Effector memory CD4-positive, alpha-beta T cell (primary cell): ENCODE data around the gene NLGN3.
A peak's percentile ranks its signal among the peaks of the same experiment; 100 is the strongest.

ENCODE experiments used
- DNase-seq, 3 donors: peaks; one replicate each; pipeline ENCODE4 v3.0.0-alpha.2; 2020
- H3K27ac ChIP-seq: 2 replicates; pipeline ENCODE4 v1.7.0; 2013; ENCODE audit warnings: mild to moderate bottlenecking, low read length, moderate library complexity; ENCODE audit not compliant: insufficient read depth, poor library complexity, severe bottlenecking
- H3K27me3 ChIP-seq: replicated peaks from 2 replicates; pipeline ENCODE4 v1.7.0; 2013; ENCODE audit warnings: mild to moderate bottlenecking, low read length; ENCODE audit not compliant: insufficient read depth, control insufficient read depth, poor library complexity, severe bottlenecking
- H3K36me3 ChIP-seq: 2 replicates; pipeline ENCODE4 v1.7.0; 2013; ENCODE audit warnings: mild to moderate bottlenecking, low read length, moderate library complexity; ENCODE audit not compliant: control insufficient read depth, insufficient read depth
- H3K4me1 ChIP-seq: 2 replicates; pipeline ENCODE4 v1.7.0; 2013; ENCODE audit warnings: low read length, mild to moderate bottlenecking; ENCODE audit not compliant: control insufficient read depth, insufficient read depth, poor library complexity, severe bottlenecking
- H3K4me3 ChIP-seq: 2 replicates; pipeline ENCODE4 v1.7.0; 2013; ENCODE audit warnings: low read length, low read depth, mild to moderate bottlenecking; ENCODE audit not compliant: insufficient read depth, poor library complexity, severe bottlenecking
- H3K9me3 ChIP-seq: 2 replicates; pipeline ENCODE4 v1.7.0; 2013; ENCODE audit warnings: mild to moderate bottlenecking, low read length, moderate library complexity; ENCODE audit not compliant: control insufficient read depth

Gene NLGN3

GRCh38 chrX:71198066-71198465, 53.4 kb downstream of the NLGN3 start:
- Histone ChIP-seq H3K36me3 (no peaks in the 10 kb centered on the region), H3K9me3 (no peaks in the 10 kb centered on the region), H3K27me3 (peaks cover 3% of the 10 kb centered on the region), H3K4me3 (peak overlapping the region; percentile 28), H3K4me1 (peaks cover 4% of the 10 kb centered on the region), H3K27ac (peak overlapping the region; percentile 19)
- DNase-seq = no peak

- H3K9me3 ChIP-seq = no peaks in the 10 kb centered on the region
- H3K27me3 ChIP-seq = peaks cover 3% of the 10 kb centered on the region
- DNase-seq = no peak
- H3K27ac ChIP-seq = no peak overlapping the region
- H3K4me3 ChIP-seq = no peak overlapping the region
- H3K4me1 ChIP-seq = peaks cover 4% of the 10 kb centered on the region
- no peaks in the 10 kb centered on the region for H3K36me3 ChIP-seq
Observed at GRCh38 chrX:71199252-71200008, 54.8 kb downstream of the NLGN3 start.

GRCh38 chrX:71210816-71211215, 66.2 kb downstream of the NLGN3 start:
- no peak for DNase-seq
- no peaks in the 10 kb centered on the region for H3K4me1 ChIP-seq
- no peak overlapping the region for H3K4me3 ChIP-seq
- no peaks in the 10 kb centered on the region for H3K9me3 ChIP-seq
- H3K27me3 ChIP-seq = no peaks in the 10 kb centered on the region
- no peak overlapping the region for H3K27ac ChIP-seq
- H3K36me3 ChIP-seq = no peaks in the 10 kb centered on the region

- no peak overlapping the region for H3K4me3 ChIP-seq
- no peaks in the 10 kb centered on the region for H3K9me3 ChIP-seq
- no peak for DNase-seq
- no peak overlapping the region for H3K27ac ChIP-seq
- no peaks in the 10 kb centered on the region for H3K4me1 ChIP-seq
- no peaks in the 10 kb centered on the region for H3K36me3 ChIP-seq
- H3K27me3 ChIP-seq = no peaks in the 10 kb centered on the region
Observed at GRCh38 chrX:71212536-71212935, 67.9 kb downstream of the NLGN3 start.

GRCh38 chrX:71214152-71214551, 69.5 kb downstream of the NLGN3 start:
- Histone ChIP-seq H3K27ac (no peak overlapping the region), H3K9me3 (no peaks in the 10 kb centered on the region), H3K36me3 (no peaks in the 10 kb centered on the region), H3K4me3 (no peak overlapping the region), H3K4me1 (no peaks in the 10 kb centered on the region), H3K27me3 (no peaks in the 10 kb centered on the region)
- DNase-seq = no peak

- no peak overlapping the region for H3K27ac ChIP-seq
- H3K4me3 ChIP-seq = no peak overlapping the region
- no peaks in the 10 kb centered on the region for H3K27me3 ChIP-seq
- no peaks in the 10 kb centered on the region for H3K36me3 ChIP-seq
- no peaks in the 10 kb centered on the region for H3K9me3 ChIP-seq
- H3K4me1 ChIP-seq = no peaks in the 10 kb centered on the region
- DNase-seq = no peak
Observed at GRCh38 chrX:71214604-71215337, 70.1 kb downstream of the NLGN3 start.

- Histone ChIP-seq H3K27ac (no peak overlapping the region), H3K9me3 (no peaks in the 10 kb centered on the region), H3K4me3 (no peak overlapping the region), H3K36me3 (no peaks in the 10 kb centered on the region), H3K27me3 (no peaks in the 10 kb centered on the region), H3K4me1 (no peaks in the 10 kb centered on the region)
- DNase-seq = no peak
Observed at GRCh38 chrX:71215338-71215912, 70.8 kb downstream of the NLGN3 start.

GRCh38 chrX:71216485-71216884, 71.8 kb downstream of the NLGN3 start:
- H3K4me1 ChIP-seq = no peaks in the 10 kb centered on the region
- H3K9me3 ChIP-seq = no peaks in the 10 kb centered on the region
- H3K36me3 ChIP-seq = no peaks in the 10 kb centered on the region
- no peaks in the 10 kb centered on the region for H3K27me3 ChIP-seq
- no peak overlapping the region for H3K4me3 ChIP-seq
- H3K27ac ChIP-seq = no peak overlapping the region
- no peak for DNase-seq

GRCh38 chrX:71217298-71217697, 72.7 kb downstream of the NLGN3 start:
- H3K27ac ChIP-seq = no peak overlapping the region
- DNase-seq = no peak
- H3K4me3 ChIP-seq = no peak overlapping the region
- no peaks in the 10 kb centered on the region for H3K4me1 ChIP-seq
- H3K27me3 ChIP-seq = no peaks in the 10 kb centered on the region
- H3K36me3 ChIP-seq = no peaks in the 10 kb centered on the region
- no peaks in the 10 kb centered on the region for H3K9me3 ChIP-seq
